Natural killer cell (primary cell): ENCODE data around the gene COL27A1. TPM values are rescaled to one million over a fixed set of nuclear protein-coding genes. Genes with fewer than 3 reads are reported as not detected.
A peak's percentile ranks its signal among the peaks of the same experiment; 100 is the strongest.

Source experiments
- ATAC-seq, 3 donors: fragments of 150-1000 bp in 2 of 3; fragments of 200-7000 bp in 1 of 3; cut with Tn5 transposase; 1 replicate in 1 of 3; 2 replicates in 2 of 3; pipeline ENCODE4 v1.10.0; 2021; ENCODE audit warnings: mild to moderate bottlenecking in 2 of 3, moderate library complexity in 2 of 3
- DNase-seq, 2 donors: peaks; one replicate each; pipeline versions ENCODE4 v3.0.0 to v3.0.0-alpha.2; 2013 to 2021; ENCODE audit warnings: mixed read lengths in 1 of 2
- H3K27ac ChIP-seq: one replicate; pipeline ENCODE4 v1.5.1; 2013; ENCODE audit warnings: mild to moderate bottlenecking, low read length
- H3K27me3 ChIP-seq: one replicate; pipeline ENCODE4 v1.6.1; 2013; ENCODE audit warnings: low read length; ENCODE audit not compliant: control insufficient read depth, insufficient read depth
- H3K36me3 ChIP-seq: one replicate; pipeline ENCODE4 v1.6.1; 2013; ENCODE audit warnings: low read length; ENCODE audit not compliant: control insufficient read depth, insufficient read depth
- H3K4me1 ChIP-seq: one replicate; pipeline ENCODE4 v1.6.1; 2013; ENCODE audit warnings: low read length; ENCODE audit not compliant: control insufficient read depth, insufficient read depth
- H3K4me3 ChIP-seq: one replicate; pipeline ENCODE4 v1.5.1; 2013; ENCODE audit warnings: low read length
- H3K9me3 ChIP-seq: one replicate; pipeline ENCODE4 v1.6.1; 2013; ENCODE audit warnings: low read length; ENCODE audit not compliant: control insufficient read depth, insufficient read depth
- H3K27ac Mint-ChIP-seq, 2 donors: one replicate each; pipeline ENCODE4 v1.8.0; 2022; ENCODE audit warnings: mild to moderate bottlenecking in 2 of 2, mixed read lengths in 2 of 2, moderate library complexity in 1 of 2
- H3K27me3 Mint-ChIP-seq, 2 donors: one replicate each; pipeline ENCODE4 v1.8.0; 2022; ENCODE audit warnings: low read depth in 2 of 2, mixed read lengths in 2 of 2
- H3K36me3 Mint-ChIP-seq: one replicate; pipeline ENCODE4 v1.8.0; 2022; ENCODE audit warnings: mixed read lengths
- H3K4me1 Mint-ChIP-seq, 2 donors: one replicate each; pipeline ENCODE4 v1.8.0; 2022; ENCODE audit warnings: mixed read lengths in 2 of 2
- H3K4me3 Mint-ChIP-seq: one replicate; pipeline ENCODE4 v1.8.0; 2022; ENCODE audit warnings: mild to moderate bottlenecking, moderate library complexity, mixed read lengths
- H3K9me3 Mint-ChIP-seq, 2 donors: one replicate each; pipeline ENCODE4 v1.8.0; 2022; ENCODE audit warnings: mixed read lengths in 2 of 2
- WGBS: methylation state at CpG from one replicate; pipeline ENCODE4 v1.1.7; 2013; ENCODE audit warnings: missing lambda C conversion rate; ENCODE audit not compliant: insufficient coverage; 5-methylcytosine and 5-hydroxymethylcytosine counted together
- intact Hi-C: fragments of 100-400 bp; cut with micrococcal nuclease; formaldehyde crosslinking; loops from one replicate; pipeline ENCODE4 v1.14.2; 2022
- total RNA-seq, 4 donors: library from RNA; stranded (reverse); fragments of 120-200 nt in 1 of 4; gene quantifications; one replicate each; pipeline versions ENCODE4 v1.2.3 to v1.2.4, GENCODE V29; 2013 to 2022
- TF ChIP-seq, protein P1 (sequence below): fragments of 200-600 bp; IDR thresholded peaks from one replicate; pipeline ENCODE4 v1.8.0; 2022; ENCODE audit warnings: antibody characterized with exemption

Gene COL27A1
- total RNA-seq, 3 donors from 2014 or later (not counting 1 experiment from before 2014, with no cell fraction given) = not detected

DNA sequence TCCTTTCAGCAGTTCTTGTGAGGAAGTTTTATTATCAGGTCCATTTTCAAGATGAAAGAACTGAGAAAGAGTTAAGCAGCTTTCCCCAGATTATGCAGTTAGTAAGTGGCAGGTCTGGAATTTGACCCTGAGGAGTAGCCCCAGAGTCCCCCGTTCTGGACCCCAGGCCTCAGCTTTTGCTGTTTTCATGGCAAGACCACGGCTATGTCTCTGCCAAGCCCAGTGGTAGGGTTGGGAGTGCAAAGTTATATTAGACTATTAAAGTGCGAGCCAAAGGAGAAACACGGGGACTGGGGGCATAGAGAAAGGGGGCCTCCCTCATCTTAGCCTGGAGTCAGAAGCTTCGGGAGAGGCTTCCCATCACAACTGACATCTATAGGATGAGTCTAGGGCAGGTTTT, 148.2 kb downstream of the COL27A1 start:
- peaks cover 5% of the 10 kb centered on the region for H3K4me1 ChIP-seq
- peak in 1 of 2 donors; percentile 7 for DNase-seq
- H3K27ac Mint-ChIP-seq = no peak overlapping the region
- no peak overlapping the region for H3K27ac ChIP-seq
- intact Hi-C loops = no loop called here
- WGBS = 92% methylated on average over 4 of the region's 5 CpGs
- peaks cover 0 to 3% of the 10 kb centered on the region in 2 donors for H3K27me3 Mint-ChIP-seq
- no peaks in the 10 kb centered on the region for H3K36me3 ChIP-seq
- H3K4me3 ChIP-seq = no peak overlapping the region
- TF ChIP-seq, protein P1, sequence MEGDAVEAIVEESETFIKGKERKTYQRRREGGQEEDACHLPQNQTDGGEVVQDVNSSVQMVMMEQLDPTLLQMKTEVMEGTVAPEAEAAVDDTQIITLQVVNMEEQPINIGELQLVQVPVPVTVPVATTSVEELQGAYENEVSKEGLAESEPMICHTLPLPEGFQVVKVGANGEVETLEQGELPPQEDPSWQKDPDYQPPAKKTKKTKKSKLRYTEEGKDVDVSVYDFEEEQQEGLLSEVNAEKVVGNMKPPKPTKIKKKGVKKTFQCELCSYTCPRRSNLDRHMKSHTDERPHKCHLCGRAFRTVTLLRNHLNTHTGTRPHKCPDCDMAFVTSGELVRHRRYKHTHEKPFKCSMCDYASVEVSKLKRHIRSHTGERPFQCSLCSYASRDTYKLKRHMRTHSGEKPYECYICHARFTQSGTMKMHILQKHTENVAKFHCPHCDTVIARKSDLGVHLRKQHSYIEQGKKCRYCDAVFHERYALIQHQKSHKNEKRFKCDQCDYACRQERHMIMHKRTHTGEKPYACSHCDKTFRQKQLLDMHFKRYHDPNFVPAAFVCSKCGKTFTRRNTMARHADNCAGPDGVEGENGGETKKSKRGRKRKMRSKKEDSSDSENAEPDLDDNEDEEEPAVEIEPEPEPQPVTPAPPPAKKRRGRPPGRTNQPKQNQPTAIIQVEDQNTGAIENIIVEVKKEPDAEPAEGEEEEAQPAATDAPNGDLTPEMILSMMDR = no peak
- no peaks in the 10 kb centered on the region for H3K4me1 Mint-ChIP-seq
- no peak for ATAC-seq
- no peaks in the 10 kb centered on the region for H3K9me3 ChIP-seq
- H3K27me3 ChIP-seq = no peaks in the 10 kb centered on the region
- H3K9me3 Mint-ChIP-seq = no peaks in the 10 kb centered on the region
- no peak overlapping the region for H3K4me3 Mint-ChIP-seq
- no peaks in the 10 kb centered on the region for H3K36me3 Mint-ChIP-seq

DNA sequence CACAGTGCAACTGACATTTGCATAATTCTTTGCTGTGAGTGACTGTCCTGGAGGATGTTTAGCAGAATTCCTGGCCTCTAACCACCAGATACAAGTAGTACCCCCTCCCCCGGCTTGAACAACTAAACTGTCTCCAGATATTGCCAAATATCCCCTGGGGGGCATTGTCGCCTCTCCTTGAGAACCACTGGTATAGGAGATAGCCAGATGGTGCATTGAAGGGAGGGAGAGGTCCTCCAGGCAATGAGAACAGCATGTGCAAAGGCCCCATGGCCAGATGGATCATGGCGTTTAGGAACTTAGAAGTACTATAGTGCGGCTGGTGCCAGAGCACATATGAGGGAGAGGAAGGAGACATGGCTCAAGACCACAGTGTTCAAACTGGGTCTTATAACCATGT, 148.6 kb downstream of the COL27A1 start:
- Histone ChIP-seq H3K36me3 (no peaks in the 10 kb centered on the region), H3K9me3 (no peaks in the 10 kb centered on the region), H3K27me3 (no peaks in the 10 kb centered on the region), H3K4me3 (no peak overlapping the region), H3K27ac (no peak overlapping the region), H3K4me1 (peaks cover 5% of the 10 kb centered on the region)
- no peak overlapping the region for H3K4me3 Mint-ChIP-seq
- DNase-seq = no peak
- intact Hi-C loops = no loop called here
- no peaks in the 10 kb centered on the region for H3K9me3 Mint-ChIP-seq
- H3K27me3 Mint-ChIP-seq = peaks cover 0 to 3% of the 10 kb centered on the region in 2 donors
- TF ChIP-seq, protein P1 = no peak
- H3K27ac Mint-ChIP-seq = no peak overlapping the region
- WGBS = 88% methylated on average over 3 of the region's 4 CpGs
- H3K36me3 Mint-ChIP-seq = no peaks in the 10 kb centered on the region
- no peaks in the 10 kb centered on the region for H3K4me1 Mint-ChIP-seq
- ATAC-seq = no peak

DNA sequence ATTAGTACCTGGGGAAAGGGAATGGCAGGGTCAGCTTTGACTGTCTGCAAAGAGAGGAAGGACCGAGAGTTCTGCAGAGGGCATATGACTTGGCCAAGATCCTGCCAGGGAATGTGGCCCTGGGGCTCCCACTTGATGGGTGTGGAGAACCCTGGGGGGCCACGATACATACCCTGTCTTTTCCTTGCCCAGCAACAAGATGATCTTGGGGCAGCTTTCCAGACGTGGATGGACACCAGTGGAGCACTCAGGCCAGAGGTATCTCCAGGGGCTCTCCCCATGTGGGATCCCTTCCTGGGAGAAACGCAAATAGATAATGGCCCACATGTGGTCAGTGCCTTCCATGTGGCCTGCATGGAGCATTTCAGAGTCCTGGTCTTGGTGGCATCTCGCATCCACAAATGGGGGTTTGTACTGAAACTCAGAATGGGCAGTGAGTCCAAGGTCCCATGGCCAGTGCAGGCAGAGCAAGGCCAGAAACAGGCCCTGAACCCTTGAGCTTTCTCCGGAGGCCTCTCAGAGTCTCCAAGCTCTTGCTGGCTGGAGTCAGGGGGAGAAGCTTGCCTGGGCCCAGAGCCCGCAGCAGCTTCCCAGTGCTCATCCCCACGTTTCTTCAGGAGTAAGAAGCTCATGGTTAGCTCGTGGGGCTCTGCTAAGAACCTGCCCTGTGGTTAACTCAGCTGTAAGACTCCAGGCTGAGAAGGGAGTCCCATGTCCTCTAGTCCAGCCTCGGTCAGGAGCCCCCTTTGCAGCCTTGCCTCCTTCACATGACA, 149.3 kb downstream of the COL27A1 start:
- Mint-ChIP-seq H3K27ac (no peak overlapping the region), H3K36me3 (no peaks in the 10 kb centered on the region), H3K27me3 (peaks cover 0 to 3% of the 10 kb centered on the region in 2 donors), H3K9me3 (no peaks in the 10 kb centered on the region), H3K4me3 (no peak overlapping the region), H3K4me1 (no peaks in the 10 kb centered on the region)
- 84% methylated on average over 10 of the region's 10 CpGs for WGBS
- intact Hi-C loops = loop anchor here (1.0 kb wide), 1 partner anchor 222 kb away; no protein-coding TSS in a partner anchor
- ATAC-seq = no peak
- Histone ChIP-seq H3K4me3 (no peak overlapping the region), H3K9me3 (no peaks in the 10 kb centered on the region), H3K4me1 (peaks cover 5% of the 10 kb centered on the region), H3K27ac (no peak overlapping the region), H3K36me3 (no peaks in the 10 kb centered on the region), H3K27me3 (no peaks in the 10 kb centered on the region)
- DNase-seq = peak in 1 of 2 donors; percentile 7
- TF ChIP-seq, protein P1 = no peak

DNA sequence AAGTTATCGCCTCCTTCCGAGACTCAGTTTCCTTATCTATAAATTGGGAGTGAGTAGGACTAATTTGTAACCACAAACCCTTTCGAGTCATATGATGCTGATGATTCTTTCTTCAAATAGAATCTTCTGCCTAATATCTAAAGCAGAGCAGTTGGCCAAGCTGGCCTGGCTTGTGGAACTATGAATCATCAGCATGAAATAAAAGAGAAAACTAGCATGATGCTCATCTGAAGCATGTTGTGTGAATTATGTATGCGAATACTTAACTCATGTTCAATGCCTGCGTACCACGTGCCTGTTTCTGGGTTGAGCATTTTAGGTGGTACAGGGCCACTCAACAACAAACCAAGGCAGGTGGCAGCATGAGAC, 152.5 kb downstream of the COL27A1 start:
- Histone ChIP-seq H3K4me3 (no peak overlapping the region), H3K9me3 (no peaks in the 10 kb centered on the region), H3K27ac (no peak overlapping the region), H3K4me1 (peaks cover 5% of the 10 kb centered on the region), H3K27me3 (no peaks in the 10 kb centered on the region), H3K36me3 (no peaks in the 10 kb centered on the region)
- TF ChIP-seq, protein P1 = no peak
- intact Hi-C loops = no loop called here
- Mint-ChIP-seq H3K27me3 (peaks cover 0 to 3% of the 10 kb centered on the region in 2 donors), H3K36me3 (no peaks in the 10 kb centered on the region), H3K4me3 (no peak overlapping the region), H3K27ac (no peak overlapping the region), H3K9me3 (no peaks in the 10 kb centered on the region), H3K4me1 (no peaks in the 10 kb centered on the region)
- WGBS = 90% methylated on average over 5 of the region's 6 CpGs
- no peak for ATAC-seq
- no peak for DNase-seq
